LoVo (cell line): ENCODE measurements around the gene MYO5B.

Experiments used
- DNase-seq: peaks from one replicate; pipeline ENCODE4 v3.0.0-alpha.2; 2016; ENCODE audit warnings: low spot score

The MYO5B gene

GRCh38 chr18:50144540-50144939, 50.4 kb downstream of the MYO5B start:
- DNase-seq = no peak

GRCh38 chr18:50143886-50144285, 51.1 kb downstream of the MYO5B start:
- no peak for DNase-seq

- DNase-seq = no peak
Observed at GRCh38 chr18:50143294-50143693, 51.7 kb downstream of the MYO5B start.

GRCh38 chr18:50142441-50143120, 52.4 kb downstream of the MYO5B start:
- DNase-seq = no peak

GRCh38 chr18:50138181-50139064, 56.5 kb downstream of the MYO5B start:
- DNase-seq = no peak

GRCh38 chr18:50135903-50136302, 59.0 kb downstream of the MYO5B start:
- no peak for DNase-seq

- DNase-seq = no peak
Observed at GRCh38 chr18:50133526-50133925, 61.4 kb downstream of the MYO5B start.

GRCh38 chr18:50131591-50131990, 63.4 kb downstream of the MYO5B start:
- no peak for DNase-seq

- DNase-seq = peak; percentile 66
Observed at GRCh38 chr18:50128506-50129271, 66.3 kb downstream of the MYO5B start.

- DNase-seq = peak; percentile 76
Observed at GRCh38 chr18:50127516-50128210, 67.3 kb downstream of the MYO5B start.

GRCh38 chr18:50126471-50126870, 68.5 kb downstream of the MYO5B start:
- DNase-seq = no peak

- DNase-seq = no peak
Observed at GRCh38 chr18:50125456-50125855, 69.5 kb downstream of the MYO5B start.

GRCh38 chr18:50119296-50119695, 75.7 kb downstream of the MYO5B start:
- DNase-seq = no peak

- DNase-seq = no peak
Observed at GRCh38 chr18:50117863-50118262, 77.1 kb downstream of the MYO5B start.

GRCh38 chr18:50115095-50115494, 79.9 kb downstream of the MYO5B start:
- DNase-seq = no peak

- no peak for DNase-seq
Observed at GRCh38 chr18:50114448-50114847, 80.5 kb downstream of the MYO5B start.

- DNase-seq = no peak
Observed at GRCh38 chr18:50113726-50114125, 81.2 kb downstream of the MYO5B start.

GRCh38 chr18:50111398-50111797, 83.5 kb downstream of the MYO5B start:
- DNase-seq = no peak

- DNase-seq = no peak
Observed at GRCh38 chr18:50107468-50107977, 87.4 kb downstream of the MYO5B start.

GRCh38 chr18:50105027-50105426, 89.9 kb downstream of the MYO5B start:
- DNase-seq = no peak

GRCh38 chr18:50104421-50104820, 90.5 kb downstream of the MYO5B start:
- DNase-seq = no peak
